Cerebellar cortex (tissue), 1 donor: ENCODE measurements around the gene KCP.

Experiments
- DNase-seq: peaks from one replicate; pipeline ENCODE4 v3.0.0-alpha.2; 2015; ENCODE audit warnings: low spot score

KCP gene

GRCh38 chr7:128840326-128841170 is 70.0 kb downstream of the KCP start:
- DNase-seq: no peak

- DNase-seq: no peak
Measured at GRCh38 chr7:128839751-128840177, 70.7 kb downstream of the KCP start.

GRCh38 chr7:128838981-128839731 is 71.4 kb downstream of the KCP start:
- DNase-seq: no peak

- no peak for DNase-seq
Measured at GRCh38 chr7:128838109-128838779, 72.3 kb downstream of the KCP start.

DNA sequence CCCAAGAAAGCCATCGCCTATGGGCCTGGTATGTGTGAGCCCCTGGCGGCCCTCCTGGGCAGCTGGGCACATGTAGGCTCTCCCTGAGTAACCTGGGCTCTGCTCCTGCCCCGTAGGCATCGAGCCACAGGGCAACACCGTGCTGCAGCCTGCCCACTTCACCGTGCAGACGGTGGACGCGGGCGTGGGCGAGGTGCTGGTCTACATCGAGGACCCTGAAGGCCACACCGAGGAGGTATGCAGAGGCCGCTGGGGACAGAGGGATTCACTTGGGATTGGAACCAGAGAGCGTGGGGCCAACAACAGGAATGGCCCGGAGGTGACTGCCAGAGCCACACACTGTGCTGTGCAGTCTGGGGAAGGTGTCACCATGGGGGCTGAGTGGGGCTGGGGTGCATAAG is 73.0 kb downstream of the KCP start:
- DNase-seq: no peak

DNA sequence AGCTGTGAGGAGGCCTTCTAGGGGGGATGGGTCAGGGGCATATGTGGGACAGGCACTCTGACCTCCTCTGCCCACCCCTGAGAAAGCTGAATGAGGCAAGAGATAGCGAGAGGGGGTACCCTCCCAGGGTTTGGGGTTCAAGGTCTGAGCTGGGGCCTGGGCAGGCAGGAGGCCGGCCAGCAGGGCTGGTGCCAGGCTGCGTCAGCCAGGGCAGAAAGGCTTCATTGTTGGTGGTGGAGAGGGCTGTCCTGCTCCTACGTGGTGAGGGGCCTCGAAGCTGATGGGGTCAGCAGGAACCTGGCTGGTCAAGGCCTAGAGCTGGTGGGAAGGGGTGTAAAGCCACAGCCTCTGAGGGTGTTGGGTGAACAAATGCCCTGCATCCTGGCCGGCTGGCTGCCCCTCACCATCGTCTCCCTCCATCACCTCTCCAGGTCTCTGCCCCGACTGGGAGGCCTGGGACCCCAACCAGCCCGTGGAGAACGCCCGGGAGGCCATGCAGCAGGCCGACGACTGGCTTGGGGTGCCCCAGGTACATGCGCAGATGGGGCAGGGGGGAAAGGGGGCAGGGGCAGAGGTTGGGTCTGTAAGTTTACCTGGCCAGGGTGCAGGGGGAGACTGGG is 73.7 kb downstream of the KCP start:
- DNase-seq: no peak

DNA sequence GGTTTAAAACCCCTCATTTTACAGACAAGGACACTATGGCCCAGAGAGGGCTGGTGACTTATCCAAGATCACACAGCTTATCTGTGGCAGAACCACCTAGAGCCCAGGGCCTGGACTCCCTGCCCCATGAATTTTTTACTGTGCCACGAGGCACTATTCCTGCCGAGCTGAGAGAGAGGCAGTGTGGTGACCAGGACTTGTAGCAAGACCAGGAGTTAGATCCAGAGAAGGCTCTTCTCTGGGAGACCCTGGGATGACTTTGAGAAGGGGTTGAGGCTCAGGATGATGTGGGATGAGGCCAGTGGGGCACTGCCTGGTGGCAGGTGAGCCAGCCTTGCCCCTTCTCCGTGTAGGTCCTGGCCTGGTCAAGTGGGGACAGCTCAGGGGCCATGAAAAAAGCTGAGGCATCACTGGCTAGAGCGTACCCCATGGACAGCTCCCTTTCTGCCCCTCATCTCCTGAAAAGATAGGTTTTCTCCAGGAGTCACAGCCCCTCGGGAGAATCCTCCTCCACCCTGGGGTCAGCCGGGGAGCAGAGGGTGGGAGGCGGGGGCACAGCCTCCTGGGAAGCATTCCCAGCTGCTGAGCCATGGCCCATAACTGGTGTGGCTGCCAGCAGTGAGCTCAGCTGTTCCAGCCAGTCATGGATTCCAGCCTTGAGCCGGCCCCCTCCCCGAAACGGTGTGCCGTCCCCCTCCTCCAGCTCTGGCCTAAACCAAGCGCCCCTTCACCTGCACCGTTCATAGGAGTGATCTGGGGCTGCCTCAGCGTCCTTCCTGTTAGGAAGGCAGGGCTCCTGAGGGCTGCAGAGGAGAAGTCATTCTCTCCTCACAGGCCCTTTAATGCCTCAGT is 74.5 kb downstream of the KCP start:
- no peak for DNase-seq

GRCh38 chr7:128835231-128835751 is 75.2 kb downstream of the KCP start:
- DNase-seq: no peak

DNA sequence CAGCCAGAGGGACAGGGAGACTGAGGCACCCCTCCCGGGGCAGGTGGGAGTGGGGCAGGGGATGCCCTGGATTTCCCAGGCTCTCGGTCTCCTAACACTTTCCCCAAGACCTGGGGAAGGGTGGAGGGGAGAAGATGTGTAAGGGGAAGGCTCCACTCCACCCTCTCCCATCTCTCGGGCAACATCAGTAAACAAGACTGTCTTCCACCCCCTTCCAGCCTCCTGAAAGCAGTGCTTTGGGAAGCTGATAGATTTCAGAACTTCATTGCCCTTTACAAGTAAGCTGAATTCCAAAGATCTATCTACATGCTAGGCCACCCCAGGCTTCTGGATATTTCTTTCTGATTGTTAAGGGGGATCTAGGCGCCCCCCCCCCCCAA is 76.6 kb downstream of the KCP start:
- DNase-seq: no peak

DNA sequence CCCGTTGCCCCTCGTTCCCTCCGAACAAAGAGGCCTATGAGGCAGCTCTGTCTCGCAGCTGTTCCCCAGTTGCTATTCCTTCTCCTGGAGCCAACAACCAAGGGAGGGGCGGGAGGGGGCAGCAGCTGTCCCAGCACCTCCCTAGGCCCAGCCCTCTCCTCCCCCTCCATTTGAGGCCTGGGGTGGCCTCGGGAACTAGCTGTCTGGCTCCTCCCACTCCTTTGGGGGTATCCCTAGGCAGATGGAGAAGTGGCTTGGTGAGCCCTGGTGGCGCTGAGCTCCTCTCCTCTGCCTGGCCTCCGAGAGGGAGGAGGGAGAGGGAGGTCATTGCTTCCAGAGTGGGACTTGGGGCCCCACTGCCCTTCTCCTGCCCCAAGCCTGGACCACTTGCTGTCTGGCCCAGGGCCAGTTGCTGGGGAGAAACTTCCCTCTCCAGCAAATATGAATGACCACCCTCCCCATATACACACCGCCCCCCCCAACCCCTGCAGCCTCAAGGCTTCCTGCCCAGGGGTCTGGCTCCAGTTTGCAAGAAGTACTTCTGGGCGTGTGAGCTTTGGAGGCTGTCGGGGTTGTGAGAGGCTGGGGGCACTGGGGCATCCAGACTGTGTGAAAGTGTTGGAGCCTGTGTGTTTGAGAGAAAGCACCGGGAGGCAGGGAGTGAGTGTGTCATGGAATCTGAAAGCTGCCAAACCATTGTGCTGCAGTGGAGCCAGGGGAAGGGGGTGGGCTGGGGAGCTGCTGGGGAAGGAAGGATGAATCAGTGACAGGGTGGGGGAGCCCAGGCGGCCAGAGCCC is 77.2 kb downstream of the KCP start:
- DNase-seq: no peak

GRCh38 chr7:128832880-128833147 is 77.7 kb downstream of the KCP start:
- no peak for DNase-seq

- DNase-seq: no peak
Measured at GRCh38 chr7:128831994-128832879, 78.3 kb downstream of the KCP start.

DNA sequence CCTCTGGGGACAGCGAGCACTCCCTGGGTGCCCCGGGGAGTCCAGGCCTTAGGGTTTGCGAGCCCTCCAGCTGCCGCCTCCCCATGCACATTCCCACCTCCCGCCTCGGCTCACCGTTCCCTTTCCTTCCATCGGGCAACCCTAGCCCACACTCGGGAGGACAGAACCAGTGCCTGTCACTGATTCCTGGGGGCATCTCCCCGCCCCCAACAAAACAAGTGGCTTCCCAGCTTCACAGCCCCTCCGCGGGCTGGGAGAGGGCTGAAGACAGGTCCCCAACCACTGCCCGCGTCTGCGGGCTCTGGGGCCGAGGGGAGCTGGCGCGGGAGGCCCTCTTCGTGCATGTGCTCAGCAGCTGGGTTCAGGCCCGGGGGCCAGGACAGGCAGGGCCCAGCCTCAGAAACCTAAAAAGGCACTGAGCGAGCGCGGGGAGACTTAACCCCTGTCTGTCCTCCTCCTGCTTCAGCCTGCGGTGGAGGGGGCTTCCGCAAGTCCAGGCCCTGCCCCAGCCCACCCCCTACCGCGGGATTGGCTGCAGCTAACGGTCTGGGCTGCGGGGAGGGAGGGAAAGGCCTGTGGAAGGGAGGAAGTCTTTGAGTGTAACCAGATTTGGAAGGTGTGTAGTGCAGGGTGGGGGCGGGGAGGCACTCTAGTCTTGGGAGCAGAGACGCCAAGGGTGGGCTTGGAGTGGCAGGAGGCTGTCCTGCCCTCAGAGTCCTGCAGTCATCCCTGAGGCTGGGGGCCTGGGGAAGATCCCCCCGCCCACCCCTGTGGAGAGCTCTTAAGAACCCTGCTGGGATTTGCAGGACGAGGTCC is 79.1 kb downstream of the KCP start:
- DNase-seq: peak; percentile 68

GRCh38 chr7:128830231-128831177 is 80.0 kb downstream of the KCP start, which contains the start of gene FLNC:
FLNC (plus strand) TSS chr7:128830406; CDS start chr7:128830638, 232 bp downstream.
- DNase-seq: no peak

DNA sequence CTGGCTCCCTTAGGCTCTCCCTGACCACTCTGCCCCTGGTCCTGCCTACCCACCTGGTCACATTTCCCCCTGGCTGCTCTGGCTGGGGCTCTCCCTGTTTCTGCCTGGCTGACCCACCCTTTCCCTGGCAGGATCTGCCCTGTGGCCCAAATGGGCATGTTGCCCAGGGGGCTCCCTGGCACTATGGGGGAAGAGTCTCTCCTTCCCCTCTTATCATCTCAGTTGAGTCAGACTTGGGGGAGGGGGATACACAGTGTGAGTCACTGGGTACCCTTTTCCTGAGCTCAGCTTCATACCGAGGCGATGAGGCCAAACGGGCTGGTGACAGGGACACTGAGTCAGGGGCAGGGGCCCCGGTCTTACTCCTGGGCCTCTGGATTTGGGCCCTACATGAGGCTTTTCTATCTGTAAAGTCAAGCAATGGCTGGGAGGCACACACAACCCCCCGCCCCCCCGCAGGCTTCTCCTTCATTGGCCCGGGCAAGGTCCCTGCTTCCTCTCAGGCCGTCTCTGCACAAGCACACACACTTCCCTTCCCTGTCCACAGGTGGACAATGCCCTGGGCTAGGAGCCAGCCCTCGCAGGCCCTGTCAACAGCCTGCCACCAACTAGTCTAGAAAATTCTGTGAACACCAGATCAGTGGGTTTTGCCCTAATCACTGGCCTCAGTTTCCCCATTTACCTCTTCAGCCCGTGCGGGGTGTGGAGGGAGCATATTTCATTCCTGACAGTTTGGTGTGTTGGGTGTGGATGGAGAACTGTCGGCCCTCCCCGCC is 80.9 kb downstream of the KCP start:
- no peak for DNase-seq

- peak; percentile 32 for DNase-seq
Measured at GRCh38 chr7:128827971-128828711, 82.4 kb downstream of the KCP start.
